Measurements from ENCODE around the gene SESTD1.

Gene SESTD1

DNA sequence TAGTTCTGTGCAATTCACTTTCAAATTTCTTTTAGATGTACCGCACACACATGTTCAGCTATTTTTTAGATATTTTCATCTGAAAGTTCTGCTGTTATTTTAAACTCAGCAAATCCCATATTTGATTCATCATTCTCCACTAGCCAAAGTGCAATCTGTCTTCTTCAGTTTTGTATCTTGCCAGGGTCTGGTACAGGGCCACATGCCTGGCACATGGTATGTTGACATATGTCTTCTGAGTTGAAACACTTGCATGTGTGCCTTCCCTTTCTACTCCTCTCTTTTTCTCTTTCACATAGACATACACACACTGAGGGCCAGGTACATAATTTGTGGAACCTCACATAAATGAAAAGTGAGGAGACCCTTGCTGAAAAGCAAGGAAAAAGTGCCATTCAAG lies 25.7 kb upstream of the SESTD1 start:
- Histone ChIP-seq H3K4me3 (ENCODE audit: low read depth, low read length) (no peak overlapping the region), H3K27me3 (ENCODE audit: insufficient read depth, low read length) (no peaks in the 10 kb centered on the region), H3K79me2 (ENCODE audit: control insufficient read depth, insufficient read depth, low read length, unreplicated experiment) (no peaks in the 10 kb centered on the region), H3K36me3 (ENCODE audit: insufficient read depth, low read length) (no peaks in the 10 kb centered on the region), H3K4me1 (ENCODE audit: control insufficient read depth, insufficient read depth, low read length, unreplicated experiment) (no peaks in the 10 kb centered on the region), H3K27ac (ENCODE audit: low read depth, low read length) (no peak overlapping the region), H2AFZ (ENCODE audit: low read length, unreplicated experiment) (no peak overlapping the region)

DNA sequence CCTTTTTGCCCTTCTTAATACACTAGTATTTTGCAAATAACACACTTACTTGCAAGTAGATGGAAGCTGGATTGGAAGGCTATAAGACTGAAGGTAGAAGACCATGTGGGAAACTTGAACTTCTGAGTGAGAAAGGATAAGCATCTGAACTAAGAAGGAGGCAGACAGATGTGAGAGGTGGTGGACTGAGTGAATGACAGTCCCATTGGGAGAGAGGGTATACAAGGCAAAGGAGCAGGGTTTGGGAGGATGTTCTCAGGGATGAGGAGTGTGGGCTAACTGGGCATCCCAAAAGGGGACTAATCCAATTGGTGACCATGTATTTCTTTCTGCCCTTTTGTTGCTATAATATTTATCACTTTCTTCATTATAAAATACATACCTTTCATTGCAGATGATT lies 20.4 kb upstream of the SESTD1 start:
- Histone ChIP-seq H3K4me3 (ENCODE audit: low read depth, low read length) (no peak overlapping the region), H3K36me3 (ENCODE audit: insufficient read depth, low read length) (no peaks in the 10 kb centered on the region)

DNA sequence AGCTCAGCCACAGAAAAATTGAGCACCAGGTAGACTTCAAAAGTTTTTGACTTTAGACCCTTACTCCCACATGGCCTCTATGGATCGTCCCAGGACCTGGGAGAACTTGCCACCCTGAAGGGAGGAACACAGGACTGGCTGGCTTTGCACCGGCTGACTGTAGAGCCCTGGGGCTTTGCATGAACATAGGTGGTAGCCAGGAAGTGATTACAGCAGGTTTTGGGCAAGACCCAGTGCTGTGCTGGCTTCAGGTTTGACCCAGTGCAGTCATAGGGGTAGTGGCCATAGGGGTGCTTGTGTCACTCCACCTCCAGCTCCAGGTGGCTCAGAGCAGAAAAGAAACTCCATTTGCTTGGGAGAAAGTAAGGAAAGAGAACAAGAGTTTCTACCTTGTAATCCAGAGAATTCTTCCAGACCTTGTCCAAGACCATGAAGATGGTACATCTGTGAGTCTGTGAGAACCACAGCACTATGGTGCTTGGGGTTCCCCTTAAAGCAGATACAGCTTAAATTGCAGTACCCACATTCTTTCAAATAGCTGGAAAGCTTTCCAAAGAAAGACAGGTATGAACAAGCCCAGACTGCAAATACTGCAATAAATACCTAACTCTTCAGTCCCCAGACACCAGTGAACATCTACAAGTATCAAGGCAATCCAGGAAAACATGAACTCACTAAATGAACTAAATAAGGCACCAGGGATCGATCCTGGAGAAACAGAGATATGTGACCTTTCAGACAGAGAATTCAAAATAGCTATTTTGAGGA lies 13.0 kb upstream of the SESTD1 start:
- no peaks in the 10 kb centered on the region for H3K36me3 ChIP-seq (ENCODE audit: insufficient read depth, low read length)
- peaks cover 29% of the 10 kb centered on the region for H3K4me1 ChIP-seq (ENCODE audit: control insufficient read depth, insufficient read depth, low read length, unreplicated experiment)
- no peak overlapping the region for H3K27ac ChIP-seq (ENCODE audit: low read depth, low read length)
- no peak overlapping the region for H2AFZ ChIP-seq (ENCODE audit: low read length, unreplicated experiment)
- no peaks in the 10 kb centered on the region for H3K79me2 ChIP-seq (ENCODE audit: control insufficient read depth, insufficient read depth, low read length, unreplicated experiment)
- no peak overlapping the region for H3K4me3 ChIP-seq (ENCODE audit: low read depth, low read length)
- H3K27me3 ChIP-seq (ENCODE audit: insufficient read depth, low read length) = no peaks in the 10 kb centered on the region

More for the DNA sequence above, 20.4 kb upstream of the SESTD1 start:
- Histone ChIP-seq H3K27me3 (ENCODE audit: insufficient read depth, low read length) (no peaks in the 10 kb centered on the region), H3K79me2 (ENCODE audit: control insufficient read depth, insufficient read depth, low read length, unreplicated experiment) (no peaks in the 10 kb centered on the region), H2AFZ (ENCODE audit: low read length, unreplicated experiment) (no peak overlapping the region), H3K27ac (ENCODE audit: low read depth, low read length) (no peak overlapping the region), H3K4me1 (ENCODE audit: control insufficient read depth, insufficient read depth, low read length, unreplicated experiment) (no peaks in the 10 kb centered on the region)

DNA sequence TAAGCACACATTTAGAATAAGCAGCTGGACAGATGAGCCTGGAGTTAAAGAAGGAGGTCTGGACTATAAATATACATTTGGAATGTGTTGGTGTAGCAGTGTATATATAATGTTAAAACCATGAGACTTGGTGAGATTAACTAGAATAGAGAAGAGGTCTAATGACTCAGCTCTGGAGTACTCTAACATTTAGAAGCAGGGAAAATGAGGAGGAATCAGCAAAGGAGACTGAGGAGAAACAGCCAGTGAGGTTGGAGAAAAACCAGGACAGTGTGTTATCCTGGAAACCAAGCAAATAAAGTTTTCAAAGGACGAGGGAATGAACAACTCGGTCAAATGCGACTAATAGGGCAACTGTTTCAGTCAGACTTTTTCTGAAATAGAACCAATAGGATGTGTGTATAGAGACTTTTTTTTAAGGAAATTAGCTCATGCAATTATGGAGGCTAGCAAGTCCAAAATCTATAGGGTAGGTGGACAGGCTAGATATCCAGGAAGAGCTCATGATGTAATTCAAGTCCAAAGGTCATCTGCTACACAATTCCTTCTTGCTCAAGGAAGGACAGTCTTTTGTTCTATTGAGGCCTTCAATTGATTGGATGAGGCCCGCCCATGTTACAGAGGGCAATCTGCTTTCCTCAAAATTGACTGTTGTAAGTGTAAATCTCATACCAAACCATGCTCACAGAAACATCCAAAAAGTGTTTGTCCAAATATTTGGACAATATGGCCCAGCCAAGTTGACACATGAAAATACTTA lies 10.8 kb upstream of the SESTD1 start:
- Histone ChIP-seq H3K36me3 (ENCODE audit: insufficient read depth, low read length) (no peaks in the 10 kb centered on the region), H3K27ac (ENCODE audit: low read depth, low read length) (no peak overlapping the region), H2AFZ (ENCODE audit: low read length, unreplicated experiment) (no peak overlapping the region), H3K4me1 (ENCODE audit: control insufficient read depth, insufficient read depth, low read length, unreplicated experiment) (peaks cover 50% of the 10 kb centered on the region), H3K27me3 (ENCODE audit: insufficient read depth, low read length) (no peaks in the 10 kb centered on the region), H3K79me2 (ENCODE audit: control insufficient read depth, insufficient read depth, low read length, unreplicated experiment) (no peaks in the 10 kb centered on the region), H3K4me3 (ENCODE audit: low read depth, low read length) (no peak overlapping the region)

DNA sequence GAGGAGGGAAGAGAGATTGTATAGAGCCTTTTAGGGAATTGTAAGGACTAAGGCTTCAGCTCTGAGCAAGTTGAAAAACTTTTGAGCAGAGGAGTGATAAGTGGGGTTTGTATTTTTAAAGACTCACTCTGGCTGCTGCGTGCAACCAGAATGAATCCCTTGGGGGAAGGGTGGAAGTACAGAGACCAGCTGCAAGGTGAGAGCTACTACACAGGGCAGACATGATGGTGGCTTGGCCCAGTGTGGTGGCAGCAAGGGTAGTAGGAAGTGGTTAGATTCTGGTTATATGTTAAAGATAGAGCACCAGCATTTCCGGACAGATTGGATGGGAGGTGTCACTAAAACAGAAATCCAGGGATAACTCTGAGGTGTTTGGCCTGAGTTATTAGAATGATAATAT lies 10.1 kb upstream of the SESTD1 start:
- H3K27ac ChIP-seq (ENCODE audit: low read depth, low read length) = no peak overlapping the region
- no peaks in the 10 kb centered on the region for H3K36me3 ChIP-seq (ENCODE audit: insufficient read depth, low read length)
- H3K27me3 ChIP-seq (ENCODE audit: insufficient read depth, low read length) = no peaks in the 10 kb centered on the region
- H3K4me1 ChIP-seq (ENCODE audit: control insufficient read depth, insufficient read depth, low read length, unreplicated experiment) = peaks cover 50% of the 10 kb centered on the region
- H3K79me2 ChIP-seq (ENCODE audit: control insufficient read depth, insufficient read depth, low read length, unreplicated experiment) = no peaks in the 10 kb centered on the region
- H2AFZ ChIP-seq (ENCODE audit: low read length, unreplicated experiment) = no peak overlapping the region
- H3K4me3 ChIP-seq (ENCODE audit: low read depth, low read length) = no peak overlapping the region

DNA sequence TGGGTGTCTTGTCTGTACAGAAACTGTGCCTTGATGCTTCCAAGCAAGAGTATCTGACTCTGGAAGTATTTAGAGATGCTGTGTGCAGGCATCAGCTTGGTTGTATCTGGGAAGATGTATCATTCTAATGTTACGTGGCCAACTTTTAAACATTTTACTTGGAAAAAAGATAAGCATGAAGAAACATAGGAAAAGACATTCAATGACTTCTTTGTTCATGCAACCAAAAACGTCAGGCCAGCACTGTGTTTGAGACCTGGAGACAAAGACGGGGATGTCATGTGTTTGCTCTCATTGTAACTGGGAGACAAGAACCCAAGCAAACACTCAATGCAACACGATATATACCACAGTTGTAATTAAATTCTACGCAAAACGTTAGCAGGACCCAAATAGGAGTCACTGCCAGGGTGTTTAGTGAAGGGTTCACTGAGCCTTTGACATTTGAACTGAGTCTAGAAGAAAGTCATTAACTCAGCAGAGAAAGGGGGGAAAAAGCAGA lies 8.9 kb upstream of the SESTD1 start:
- Histone ChIP-seq H3K79me2 (ENCODE audit: control insufficient read depth, insufficient read depth, low read length, unreplicated experiment) (no peaks in the 10 kb centered on the region), H3K27ac (ENCODE audit: low read depth, low read length) (peak overlapping the region; percentile 86), H3K36me3 (ENCODE audit: insufficient read depth, low read length) (no peaks in the 10 kb centered on the region), H2AFZ (ENCODE audit: low read length, unreplicated experiment) (peak overlapping the region; percentile 4), H3K27me3 (ENCODE audit: insufficient read depth, low read length) (no peaks in the 10 kb centered on the region), H3K4me1 (ENCODE audit: control insufficient read depth, insufficient read depth, low read length, unreplicated experiment) (peaks cover 57% of the 10 kb centered on the region), H3K4me3 (ENCODE audit: low read depth, low read length) (no peak overlapping the region)

DNA sequence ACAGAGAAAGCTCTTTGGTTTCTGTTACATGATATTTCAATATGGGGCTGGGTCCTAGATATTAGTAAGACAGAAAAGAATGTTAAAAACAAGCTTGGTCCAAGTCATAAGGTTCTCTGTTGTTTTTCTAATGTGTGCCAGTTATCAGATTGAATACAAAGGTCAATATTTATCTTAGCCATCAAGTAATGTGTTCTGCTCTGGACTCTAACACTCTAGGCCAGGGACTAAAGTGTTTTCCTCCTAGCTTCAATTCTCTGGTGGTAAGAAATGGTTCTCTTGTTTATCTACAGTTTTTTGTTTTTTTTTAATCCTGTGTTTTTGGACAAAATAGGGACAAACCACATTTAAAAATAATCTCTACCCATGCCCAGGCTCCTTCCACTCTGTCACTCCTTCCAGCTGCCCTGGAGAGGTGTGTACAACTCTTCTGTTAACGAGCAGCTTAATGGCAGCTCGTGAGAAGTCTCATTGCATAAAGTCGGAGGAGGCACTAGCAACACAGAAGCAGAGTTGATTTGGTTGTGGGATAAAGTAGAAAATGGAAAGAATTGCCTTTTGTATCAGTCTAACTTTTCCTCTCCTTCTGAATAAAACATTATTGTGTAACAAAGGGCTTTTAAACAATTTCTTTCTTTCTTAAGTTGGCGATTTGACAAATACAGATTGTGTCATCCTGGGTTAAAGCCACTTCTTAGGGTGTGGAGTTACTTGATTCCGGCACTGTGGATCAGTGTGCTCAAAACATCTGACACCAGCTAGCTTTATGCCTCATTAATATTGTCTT lies 8.0 kb upstream of the SESTD1 start:
- no peaks in the 10 kb centered on the region for H3K36me3 ChIP-seq (ENCODE audit: insufficient read depth, low read length)
- H3K27ac ChIP-seq (ENCODE audit: low read depth, low read length) = peak overlapping the region; percentile 86
- peaks cover 64% of the 10 kb centered on the region for H3K4me1 ChIP-seq (ENCODE audit: control insufficient read depth, insufficient read depth, low read length, unreplicated experiment)
- peak overlapping the region; percentile 62 for H3K4me3 ChIP-seq (ENCODE audit: low read depth, low read length)
- no peaks in the 10 kb centered on the region for H3K79me2 ChIP-seq (ENCODE audit: control insufficient read depth, insufficient read depth, low read length, unreplicated experiment)
- peak overlapping the region; percentile 34 for H2AFZ ChIP-seq (ENCODE audit: low read length, unreplicated experiment)
- H3K27me3 ChIP-seq (ENCODE audit: insufficient read depth, low read length) = no peaks in the 10 kb centered on the region

DNA sequence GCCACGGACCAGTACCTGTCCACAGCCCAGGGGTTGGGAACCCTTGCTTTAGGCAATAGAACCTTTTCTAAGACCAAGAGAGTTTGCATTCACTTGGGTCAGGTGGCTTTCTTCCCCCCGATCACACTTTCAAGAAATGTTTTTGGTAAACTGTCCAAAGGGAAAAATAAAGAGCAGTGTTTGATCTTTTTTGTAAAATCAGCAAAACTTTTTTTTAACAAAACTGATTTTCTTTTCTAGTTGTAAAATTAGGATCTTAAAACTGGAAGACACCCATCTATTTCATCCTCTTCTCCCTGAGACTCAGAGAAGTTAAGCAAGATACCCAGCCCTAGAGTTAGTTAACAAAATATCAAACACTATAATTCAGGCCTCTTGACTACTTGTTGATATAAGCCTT lies 6.1 kb upstream of the SESTD1 start:
- no peaks in the 10 kb centered on the region for H3K36me3 ChIP-seq (ENCODE audit: insufficient read depth, low read length)
- H3K4me1 ChIP-seq (ENCODE audit: control insufficient read depth, insufficient read depth, low read length, unreplicated experiment) = peaks cover 72% of the 10 kb centered on the region
- no peak overlapping the region for H3K4me3 ChIP-seq (ENCODE audit: low read depth, low read length)
- no peak overlapping the region for H2AFZ ChIP-seq (ENCODE audit: low read length, unreplicated experiment)
- no peak overlapping the region; the same call in 1 of the 2 replicates for H3K27ac ChIP-seq (ENCODE audit: low read depth, low read length)
- H3K79me2 ChIP-seq (ENCODE audit: control insufficient read depth, insufficient read depth, low read length, unreplicated experiment) = no peaks in the 10 kb centered on the region
- no peaks in the 10 kb centered on the region for H3K27me3 ChIP-seq (ENCODE audit: insufficient read depth, low read length)

DNA sequence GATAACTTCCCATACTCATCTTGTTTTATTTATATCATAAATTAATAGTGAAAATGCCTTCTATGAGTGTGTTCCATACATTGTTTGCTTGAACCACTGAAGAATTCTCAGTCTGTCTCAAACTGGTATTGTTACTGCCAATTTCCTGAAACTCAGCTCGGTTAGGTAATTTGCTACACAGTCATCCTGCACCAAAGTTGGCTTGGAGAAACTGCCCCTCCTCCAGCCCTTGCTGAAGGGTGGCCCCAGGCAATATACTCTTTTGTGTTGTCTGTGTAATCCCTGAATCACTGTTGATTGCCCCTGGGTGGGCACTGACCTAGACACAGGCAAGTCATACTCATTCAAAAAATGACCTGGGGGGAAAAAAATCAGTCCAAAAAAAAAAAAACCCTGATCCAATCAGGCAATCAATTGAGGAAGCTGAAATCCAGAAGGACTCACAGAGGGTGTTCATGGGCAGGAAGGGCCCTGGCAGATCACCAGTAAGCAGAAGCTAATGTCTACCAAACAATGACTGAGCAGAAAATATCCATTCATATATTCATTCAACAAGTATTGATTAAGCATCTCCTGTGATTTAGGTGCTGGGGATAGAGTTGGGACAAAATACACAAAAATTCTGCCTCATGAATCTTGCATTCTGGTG lies 3.8 kb upstream of the SESTD1 start:
- Histone ChIP-seq H2AFZ (ENCODE audit: low read length, unreplicated experiment) (no peak overlapping the region), H3K27ac (ENCODE audit: low read depth, low read length) (peak overlapping the region; percentile 4; the same call in 1 of the 2 replicates), H3K36me3 (ENCODE audit: insufficient read depth, low read length) (no peaks in the 10 kb centered on the region), H3K79me2 (ENCODE audit: control insufficient read depth, insufficient read depth, low read length, unreplicated experiment) (peaks cover 6% of the 10 kb centered on the region), H3K27me3 (ENCODE audit: insufficient read depth, low read length) (no peaks in the 10 kb centered on the region), H3K4me1 (ENCODE audit: control insufficient read depth, insufficient read depth, low read length, unreplicated experiment) (peaks cover 59% of the 10 kb centered on the region), H3K4me3 (ENCODE audit: low read depth, low read length) (no peak overlapping the region)

DNA sequence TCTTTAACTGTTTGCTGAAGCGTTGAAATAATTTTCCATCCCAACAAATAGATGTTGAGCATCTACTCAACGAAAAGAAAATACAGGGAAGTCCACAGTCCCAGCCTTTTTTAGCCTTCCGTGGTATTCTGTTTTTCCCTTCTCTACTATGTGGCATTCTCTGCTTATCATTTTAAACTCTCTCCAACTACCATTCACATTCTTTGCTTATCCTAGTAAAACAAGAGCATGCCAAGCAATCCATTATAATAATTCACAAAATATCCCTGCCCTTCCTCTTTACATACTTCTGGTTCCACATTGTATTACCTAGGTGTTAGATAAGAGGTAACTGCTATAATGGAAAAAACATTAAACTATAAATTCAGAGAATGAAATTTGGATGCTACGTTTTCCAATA lies 1.6 kb upstream of the SESTD1 start:
- Histone ChIP-seq H3K4me1 (ENCODE audit: control insufficient read depth, insufficient read depth, low read length, unreplicated experiment) (peaks cover 48% of the 10 kb centered on the region), H3K4me3 (ENCODE audit: low read depth, low read length) (no peak overlapping the region), H2AFZ (ENCODE audit: low read length, unreplicated experiment) (no peak overlapping the region), H3K36me3 (ENCODE audit: insufficient read depth, low read length) (0 out of 2 replicates have a peak, but pooled peaks cover under 1% of the 10 kb centered on the region), H3K27ac (ENCODE audit: low read depth, low read length) (no peak overlapping the region), H3K27me3 (ENCODE audit: insufficient read depth, low read length) (no peaks in the 10 kb centered on the region), H3K79me2 (ENCODE audit: control insufficient read depth, insufficient read depth, low read length, unreplicated experiment) (peaks cover 28% of the 10 kb centered on the region)

Data from ACC112 (cell line).